ENCODE data around the gene NAT8L.

Gene NAT8L

DNA sequence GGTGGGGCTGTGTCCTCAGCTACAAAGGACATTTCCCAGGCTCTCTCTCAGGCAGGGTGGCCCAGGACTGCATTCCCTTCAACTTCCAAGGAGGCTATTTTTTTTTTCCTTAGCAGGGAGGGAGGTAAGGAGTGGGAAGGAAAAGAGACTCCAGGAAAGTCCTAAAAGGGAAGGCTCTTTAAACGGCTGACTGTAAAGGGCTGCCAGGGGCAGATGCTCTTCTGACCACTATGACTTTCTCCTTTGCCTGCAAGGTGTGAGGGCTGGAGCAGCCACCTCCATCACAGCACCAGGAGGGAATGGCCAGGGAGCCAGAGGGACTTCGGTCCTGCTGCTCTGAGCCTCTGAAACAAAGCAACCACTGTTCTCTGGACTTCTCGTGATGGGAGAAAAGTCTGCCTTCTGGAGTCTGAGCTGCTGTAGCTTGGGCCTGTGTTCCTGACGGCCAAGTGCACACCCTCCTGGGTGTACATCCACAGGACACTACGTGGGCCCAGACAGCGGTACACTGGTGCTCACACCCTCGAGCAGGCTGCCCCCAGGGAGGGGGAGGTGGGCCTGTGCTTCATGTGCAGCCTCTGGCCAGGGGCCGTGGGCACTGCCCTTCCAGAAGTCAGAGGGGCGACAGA is 17.9 kb downstream of the NAT8L start:
- DNase-seq: no peak

DNA sequence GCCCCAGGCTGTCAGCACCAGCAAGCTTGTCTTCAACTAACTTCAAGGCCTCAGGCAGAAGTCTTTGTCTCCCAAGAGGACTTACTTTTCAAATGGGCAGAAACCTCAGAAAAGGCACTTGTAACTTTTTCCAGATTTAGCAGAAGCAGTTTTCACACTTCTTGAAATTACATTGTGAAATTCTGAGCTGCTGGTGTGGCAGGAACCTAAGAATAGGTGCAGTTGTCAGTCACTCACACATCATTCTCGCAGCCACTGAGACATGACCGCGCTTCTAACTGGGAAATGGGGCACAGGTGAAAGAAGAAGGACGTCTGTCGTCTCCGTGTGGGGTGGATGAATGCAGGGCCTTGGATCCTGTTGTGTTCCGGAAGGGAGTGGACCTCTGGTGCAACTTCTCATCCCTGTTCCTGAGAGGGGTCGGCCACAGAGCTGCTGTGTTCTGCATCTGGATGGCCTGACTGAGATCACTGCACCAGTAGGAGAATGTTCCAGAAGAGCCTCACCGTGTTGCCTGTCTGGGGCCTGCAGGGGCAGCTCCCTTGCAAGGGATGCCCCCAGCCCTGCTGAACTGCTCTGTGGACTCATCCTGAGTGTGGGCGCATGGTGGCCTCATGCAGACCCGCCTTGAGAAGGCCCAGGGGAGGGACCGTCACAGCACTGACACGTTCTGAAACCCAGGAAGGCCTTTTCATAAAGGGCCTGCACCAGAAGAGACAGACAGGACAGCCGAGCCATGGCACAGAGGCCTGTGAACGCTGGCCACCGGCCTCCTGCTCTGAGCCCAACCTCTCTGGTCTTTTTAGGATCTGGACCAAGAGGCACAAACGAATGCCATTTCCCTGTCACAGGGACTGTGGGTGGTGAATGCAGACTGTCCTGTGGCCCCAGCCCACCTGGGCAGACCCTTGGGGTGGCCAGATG is 18.7 kb downstream of the NAT8L start:
- DNase-seq: no peak

DNA sequence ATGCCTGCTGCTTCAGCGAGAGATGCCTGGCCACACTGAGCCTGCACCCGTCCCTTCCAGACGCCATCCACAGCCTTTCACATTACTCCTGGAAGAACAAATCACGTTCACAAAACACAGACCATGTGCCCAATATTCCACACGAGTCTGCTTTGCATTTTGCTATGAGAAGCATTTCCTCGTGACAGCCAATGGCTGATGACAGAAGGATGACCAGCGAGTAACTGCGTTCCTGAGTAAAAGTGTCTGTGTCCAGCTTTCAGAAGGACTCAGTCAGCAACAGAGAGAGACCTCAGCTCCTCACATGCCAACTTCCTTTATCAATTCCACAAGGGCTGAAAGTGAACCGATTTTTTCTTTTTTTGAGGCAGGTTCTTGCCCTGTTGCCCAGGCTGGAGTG is 19.5 kb downstream of the NAT8L start:
- DNase-seq: no peak

DNA sequence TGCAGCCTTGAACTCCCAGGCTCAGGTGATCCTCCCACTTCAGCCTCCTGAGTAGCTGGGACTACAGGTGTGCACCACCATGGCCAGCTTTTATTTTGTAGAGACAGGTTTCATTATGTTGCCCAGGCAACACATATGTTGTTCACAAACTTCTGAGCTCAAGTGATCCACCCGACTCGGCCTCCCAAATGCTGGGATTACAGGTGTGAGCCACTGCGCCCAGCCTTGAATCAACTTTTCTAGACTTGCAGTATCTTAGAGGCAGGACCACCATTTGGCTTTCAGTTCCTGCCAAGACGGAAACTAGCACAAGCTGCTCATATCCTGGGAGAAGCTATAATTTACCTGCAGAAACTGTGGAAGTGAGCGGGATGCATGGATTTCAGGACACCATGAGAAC is 19.9 kb downstream of the NAT8L start:
- DNase-seq: no peak

DNA sequence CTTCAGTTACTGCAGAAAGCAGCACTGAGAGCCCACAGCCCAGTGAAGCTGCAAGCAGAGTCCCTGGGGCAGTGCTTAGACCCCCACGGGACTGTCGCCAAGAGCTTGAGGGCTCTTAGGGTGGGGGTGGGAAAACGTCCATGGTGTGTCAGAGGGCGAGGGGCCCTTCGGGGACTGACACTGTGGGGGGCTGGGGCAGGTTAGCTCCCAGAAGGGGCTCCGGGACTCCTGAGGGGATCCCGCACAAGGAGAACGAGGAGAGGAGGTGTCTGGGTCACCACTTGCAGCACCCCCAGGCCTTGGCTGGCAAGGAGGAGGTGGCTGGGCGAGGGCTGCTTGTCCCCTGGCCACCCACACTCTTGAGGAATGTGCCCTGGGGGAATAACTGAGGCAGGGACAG is 20.8 kb downstream of the NAT8L start:
- DNase-seq: no peak

DNA sequence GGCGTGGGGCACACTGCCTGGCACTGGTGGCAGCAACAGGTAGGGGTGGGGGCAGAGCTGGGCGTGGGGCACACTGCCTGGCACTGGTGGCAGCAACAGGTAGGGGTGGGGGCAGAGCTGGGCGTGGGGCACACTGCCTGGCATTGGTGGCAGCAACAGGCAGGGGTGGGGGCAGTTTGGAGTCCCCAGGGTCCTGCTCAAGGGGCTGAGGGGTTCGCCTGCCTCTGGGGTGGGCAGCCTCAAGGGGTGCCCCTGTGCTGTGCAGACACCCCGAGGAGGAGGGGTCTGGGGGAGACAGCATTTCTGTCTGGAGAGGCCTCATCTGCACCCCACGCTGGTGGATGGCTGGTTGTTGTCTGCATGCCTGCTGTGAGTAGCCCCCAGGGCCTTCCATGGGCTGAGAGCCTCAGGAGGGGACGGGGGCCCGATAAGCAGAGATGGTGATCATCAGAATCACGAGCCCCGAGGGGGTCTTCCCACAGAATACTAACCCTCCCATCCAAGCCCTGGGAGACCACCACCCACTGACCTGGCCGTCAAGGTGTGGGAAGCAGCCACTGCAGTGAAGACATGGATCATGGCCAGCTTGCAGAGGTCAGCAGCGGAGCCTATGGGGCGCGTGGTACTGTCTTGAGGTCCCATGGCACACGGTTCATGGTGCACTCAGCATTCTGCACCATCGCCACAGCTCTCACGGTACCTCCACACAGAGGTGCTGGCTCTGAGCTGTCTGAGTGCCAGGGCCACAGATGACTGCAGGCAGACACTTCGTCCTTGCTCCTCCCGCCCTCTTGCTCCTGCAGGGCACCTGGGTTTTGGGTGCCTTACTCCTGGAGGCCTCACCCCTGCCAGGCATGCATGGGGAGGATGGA is 21.5 kb downstream of the NAT8L start:
- DNase-seq: no peak

DNA sequence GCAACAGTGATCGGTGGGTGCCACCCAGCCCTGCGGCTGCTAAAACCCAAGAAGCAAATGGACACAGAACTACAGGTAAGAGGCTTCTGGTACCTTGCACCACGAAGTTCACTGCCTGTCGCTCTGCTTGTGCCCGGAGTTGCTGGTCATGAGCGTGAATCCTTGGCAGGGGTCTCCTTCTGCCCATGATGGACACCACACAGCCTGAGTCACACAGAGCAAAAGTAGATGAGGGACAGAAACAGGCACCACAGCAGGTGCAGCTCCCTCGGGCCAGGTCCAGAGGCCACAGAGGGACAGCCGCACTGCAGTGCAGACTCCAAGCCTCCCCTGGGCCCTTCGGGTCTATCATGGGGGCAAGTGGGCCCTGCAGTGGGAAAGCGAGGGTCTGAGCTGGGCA is 22.4 kb downstream of the NAT8L start:
- no peak for DNase-seq

DNA sequence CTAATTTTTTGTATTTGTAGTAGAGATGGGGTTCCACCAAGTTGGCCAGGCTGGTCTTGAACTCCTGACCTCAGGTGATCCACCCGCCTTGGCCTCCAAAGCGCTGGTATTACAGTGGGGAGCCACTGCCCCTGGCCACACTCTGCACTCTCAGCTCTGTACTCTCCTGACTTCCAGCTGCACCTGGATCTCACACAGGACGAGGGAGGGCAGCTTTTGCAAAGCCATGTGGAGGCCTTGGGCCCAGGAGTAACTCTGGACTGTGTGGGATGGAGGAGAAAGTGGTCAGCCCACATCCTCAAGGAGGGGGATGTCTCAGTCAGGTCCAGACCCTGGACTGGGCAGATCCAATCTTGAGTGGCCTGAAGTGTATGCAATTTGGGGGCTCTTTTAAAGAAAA is 23.0 kb downstream of the NAT8L start:
- DNase-seq: no peak

DNA sequence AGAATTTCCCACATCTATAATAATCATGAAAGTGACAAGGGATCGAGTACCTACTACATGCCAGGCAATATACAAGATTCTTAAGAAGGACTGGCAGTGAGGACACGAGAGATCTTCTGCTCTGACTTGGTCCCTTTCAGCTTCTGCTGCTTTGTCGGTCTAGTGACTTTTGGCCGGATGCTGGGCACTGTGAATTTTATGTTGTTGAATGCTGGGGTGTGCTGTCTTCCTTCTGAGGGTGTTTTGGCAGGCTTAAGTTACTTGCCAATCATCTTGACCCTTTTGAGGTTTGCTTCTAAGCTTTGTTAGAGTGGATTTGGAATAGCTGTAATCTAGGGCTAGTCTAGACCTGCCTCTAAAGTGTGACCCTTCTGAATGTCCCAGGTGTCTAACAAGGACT is 23.5 kb downstream of the NAT8L start:
- DNase-seq: no peak

DNA sequence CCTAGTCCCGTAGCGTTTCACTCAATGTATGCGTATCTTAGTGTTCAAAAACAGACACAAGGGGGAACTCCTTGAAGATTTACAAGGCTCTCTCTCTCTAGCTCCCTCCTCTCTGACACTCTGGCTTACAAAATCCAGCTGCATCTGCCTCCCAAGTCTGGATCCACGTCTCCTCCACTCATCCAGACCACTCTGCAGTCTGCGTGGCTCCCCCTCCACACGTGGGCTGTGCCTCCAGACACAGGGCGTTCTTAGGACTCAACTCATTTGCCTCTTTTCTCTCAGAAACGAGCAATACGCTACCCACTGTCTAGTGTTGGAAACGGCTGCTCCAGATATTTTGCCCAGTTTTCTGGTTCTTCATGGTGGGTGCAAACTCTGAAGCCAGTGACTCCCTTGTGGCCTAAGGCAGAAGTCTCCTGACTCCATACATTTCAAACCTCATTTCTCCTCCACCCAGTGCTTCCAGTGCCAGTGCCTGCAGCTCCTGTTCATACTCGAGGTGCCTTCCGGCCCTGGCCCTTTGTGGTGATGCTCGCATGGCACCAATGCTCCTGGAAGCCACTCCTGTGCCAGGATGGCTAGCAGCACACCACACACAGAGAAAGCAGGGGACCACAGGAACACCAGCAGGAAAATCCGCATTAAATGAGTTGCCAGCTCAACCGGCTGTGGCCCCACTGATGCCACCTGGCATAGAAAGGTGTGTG is 24.1 kb downstream of the NAT8L start:
- no peak for DNase-seq

DNA sequence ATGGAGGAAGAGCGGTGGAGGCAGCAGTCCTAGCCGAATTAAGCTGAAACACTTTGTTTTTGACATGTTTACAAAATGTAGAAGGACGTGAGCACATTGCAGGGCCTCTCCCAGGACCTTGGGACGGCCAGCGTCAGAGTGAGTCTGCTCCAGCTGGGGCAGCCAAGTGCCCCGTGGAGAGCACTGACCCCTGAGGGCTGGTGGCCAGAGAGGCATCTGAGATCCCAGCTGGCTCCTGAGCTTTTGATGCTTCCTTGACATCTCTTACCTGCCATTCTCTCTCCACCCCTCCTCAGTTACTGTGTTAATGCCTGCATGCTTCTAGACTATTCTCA is 24.7 kb downstream of the NAT8L start:
- no peak for DNase-seq

DNA sequence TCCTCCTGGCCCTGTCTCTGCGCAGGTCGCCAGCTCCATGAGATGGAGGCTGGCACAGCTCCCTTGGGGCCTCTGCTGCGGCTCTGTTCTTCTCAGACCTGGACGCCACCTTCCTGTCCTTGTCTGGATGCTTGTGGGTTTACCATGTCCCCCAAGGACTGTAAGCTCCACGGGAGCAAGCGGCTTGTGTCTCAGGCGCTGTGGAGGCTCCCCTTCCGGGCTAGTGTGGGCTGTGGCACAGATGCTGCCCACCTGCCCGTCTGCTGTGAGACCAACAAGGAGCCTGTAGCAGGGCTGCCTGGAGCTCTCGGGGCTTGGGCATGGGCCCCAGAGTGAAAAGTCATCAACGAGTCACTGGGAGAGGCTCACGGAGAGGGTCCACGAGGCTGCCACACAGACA is 25.2 kb downstream of the NAT8L start:
- no peak for DNase-seq

DNA sequence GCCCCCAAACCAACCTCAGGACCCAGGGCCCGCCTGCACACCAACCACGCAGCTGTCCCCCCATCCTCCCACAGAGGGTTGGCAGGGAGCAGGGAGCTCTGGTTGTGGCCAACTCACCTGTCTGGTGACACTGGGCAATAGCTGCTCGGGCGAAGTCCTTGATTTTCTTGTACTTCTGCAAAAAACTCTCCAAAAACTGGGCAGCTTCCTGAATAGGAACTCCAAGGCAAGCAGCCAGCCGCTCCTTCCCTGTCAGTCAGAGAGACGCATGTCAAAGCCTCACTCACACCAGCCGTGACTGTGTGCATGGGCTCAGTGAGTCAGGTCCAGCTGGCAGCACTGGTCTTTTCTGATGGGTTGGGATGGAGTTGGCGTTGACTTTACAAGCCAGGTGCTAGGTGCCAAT is 26.4 kb downstream of the NAT8L start:
- no peak for DNase-seq

DNA sequence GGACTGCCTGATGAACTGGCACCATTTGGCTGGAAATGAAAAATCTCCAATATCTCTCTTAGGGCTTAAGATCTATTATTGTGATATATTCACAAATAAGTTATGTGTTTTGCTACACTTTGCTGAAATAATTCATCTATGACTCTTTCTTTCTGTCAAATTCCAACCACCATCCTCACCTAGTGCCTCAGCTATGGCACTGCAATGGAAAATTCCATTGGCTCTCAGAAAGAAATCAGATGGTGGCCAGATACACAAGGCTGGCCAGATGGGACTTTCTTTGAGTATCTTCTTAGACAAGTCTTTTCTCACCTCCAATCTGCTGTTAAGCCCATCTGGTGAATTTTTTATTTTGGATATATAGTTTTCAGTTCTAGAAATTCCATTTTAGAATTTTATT is 28.0 kb downstream of the NAT8L start:
- no peak for DNase-seq

DNA sequence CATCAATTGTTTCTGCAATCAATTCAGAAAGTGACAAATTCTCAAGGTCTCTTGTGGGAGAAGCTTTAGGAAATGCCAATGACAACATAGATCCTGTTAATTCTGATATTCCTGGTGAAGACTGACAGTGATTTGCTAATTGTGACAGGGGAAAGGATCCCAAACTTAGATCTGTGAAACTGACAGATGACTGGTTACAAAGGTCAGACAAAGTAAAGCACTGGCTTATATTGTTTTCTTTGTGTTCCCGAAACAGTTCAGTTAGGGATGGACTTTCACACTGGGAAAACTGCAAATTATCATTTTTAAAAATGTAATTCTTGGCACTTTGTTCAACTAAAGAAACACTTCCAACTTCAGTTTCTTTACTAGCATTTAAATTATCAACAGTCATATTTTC is 30.1 kb downstream of the NAT8L start:
- no peak for DNase-seq

DNA sequence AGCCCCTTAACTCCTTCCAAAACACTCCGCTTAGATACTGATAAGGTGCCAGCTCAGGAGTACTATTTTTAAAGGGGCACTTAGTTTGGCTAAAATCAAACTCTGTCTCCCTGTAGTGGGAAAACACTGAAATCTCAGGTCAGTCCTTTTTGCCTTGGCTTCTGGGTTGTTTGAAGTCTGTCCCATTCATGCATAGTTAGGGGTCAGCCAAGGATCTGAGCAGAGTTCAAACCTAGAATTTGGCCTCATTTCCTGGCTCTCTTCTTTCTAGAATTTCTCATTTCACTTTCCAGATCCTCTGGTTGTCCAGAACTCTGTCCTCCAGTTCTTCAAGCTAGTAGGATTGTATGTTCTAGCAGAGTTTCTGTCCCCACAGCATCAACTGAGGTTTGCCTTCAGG is 31.5 kb downstream of the NAT8L start:
- no peak for DNase-seq

DNA sequence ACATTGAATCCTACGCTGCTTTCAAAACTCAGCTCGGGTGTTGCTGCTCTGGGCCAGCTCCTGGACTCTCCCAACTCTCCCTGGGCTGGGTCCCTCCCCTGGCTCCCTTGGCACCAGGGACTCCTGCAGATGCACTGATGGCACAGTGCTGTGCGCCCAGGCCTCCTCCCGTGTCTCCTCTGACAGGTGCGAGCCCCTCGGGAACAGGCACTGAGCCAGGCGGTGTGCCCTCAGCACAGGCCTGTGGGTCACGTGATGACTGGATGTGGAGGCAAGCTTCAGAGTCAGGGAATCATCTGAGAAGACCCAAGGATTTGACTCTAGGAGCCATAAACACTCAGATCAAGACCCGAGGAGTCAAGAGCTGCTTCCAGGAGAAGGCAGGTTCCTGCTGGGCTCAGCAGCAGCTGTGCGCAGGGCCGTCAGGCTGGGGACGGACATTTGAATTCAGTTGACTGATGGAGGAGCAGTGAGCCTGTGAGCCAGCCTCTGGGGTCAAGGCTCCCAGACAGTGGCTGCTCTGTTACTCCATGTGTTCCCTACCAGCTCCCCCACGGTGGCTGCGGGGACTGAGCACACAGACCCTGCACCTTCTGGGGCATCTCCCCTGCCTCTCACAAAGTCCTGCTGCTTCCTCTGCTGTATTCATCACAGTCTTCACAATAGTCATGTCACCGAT is 33.0 kb downstream of the NAT8L start:
- DNase-seq: no peak

DNA sequence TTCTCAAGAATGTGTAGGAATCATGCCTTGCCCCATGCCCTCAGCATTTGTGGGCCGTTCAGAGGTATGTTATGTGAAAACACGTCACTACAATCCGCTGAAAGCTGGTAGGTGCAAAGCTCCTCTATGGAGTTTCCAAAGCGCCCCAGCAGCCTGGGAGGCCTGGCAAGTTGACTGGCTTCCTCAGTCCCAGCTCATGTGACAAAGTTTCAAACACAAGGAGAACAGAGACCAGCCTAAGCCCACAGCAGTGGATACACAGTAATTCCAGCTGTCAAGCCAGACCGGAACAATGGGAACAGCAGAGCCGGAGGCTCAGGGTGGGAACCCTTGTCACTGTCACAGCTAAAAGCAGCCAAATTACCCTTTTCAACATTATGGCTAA is 33.5 kb downstream of the NAT8L start:
- no peak for DNase-seq

DNA sequence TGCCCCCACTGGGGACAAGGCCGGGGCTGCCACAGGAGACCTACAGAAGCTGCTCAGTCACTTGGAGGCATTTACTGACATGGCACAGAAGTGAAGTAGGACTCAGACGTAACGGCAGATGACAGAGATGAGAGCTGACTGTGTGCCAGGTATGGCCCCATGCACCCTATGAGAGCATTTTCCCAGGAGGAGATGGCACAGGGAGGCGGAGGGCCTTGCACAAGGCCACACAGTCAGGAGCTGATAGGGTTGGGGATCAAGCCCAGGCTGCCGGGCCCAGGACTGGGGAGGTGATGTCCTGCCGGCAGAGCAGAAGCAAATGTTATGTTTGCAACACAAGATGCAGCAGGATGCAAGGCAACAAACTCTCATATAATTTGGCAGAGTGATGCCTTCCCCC is 34.1 kb downstream of the NAT8L start:
- DNase-seq: no peak

DNA sequence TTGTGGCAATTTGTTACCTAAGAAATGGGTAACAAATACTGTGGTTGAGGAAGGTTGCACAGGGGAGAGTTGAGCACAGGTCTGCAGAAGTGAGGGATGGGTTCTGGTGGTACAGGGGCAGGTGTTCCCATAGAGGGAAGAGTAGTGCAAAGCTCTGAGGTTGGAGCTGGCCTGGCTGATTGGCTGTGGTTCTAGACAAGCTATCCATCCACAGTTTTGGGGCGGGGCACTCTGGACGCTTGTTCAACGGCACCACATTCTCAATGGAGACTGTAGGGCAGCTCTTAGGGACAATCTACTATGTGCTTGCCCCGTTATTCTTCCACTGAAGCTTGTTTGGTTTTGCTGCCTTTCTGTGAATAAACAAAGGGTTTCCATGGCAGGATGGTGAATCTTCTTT is 35.4 kb downstream of the NAT8L start:
- no peak for DNase-seq

DNA sequence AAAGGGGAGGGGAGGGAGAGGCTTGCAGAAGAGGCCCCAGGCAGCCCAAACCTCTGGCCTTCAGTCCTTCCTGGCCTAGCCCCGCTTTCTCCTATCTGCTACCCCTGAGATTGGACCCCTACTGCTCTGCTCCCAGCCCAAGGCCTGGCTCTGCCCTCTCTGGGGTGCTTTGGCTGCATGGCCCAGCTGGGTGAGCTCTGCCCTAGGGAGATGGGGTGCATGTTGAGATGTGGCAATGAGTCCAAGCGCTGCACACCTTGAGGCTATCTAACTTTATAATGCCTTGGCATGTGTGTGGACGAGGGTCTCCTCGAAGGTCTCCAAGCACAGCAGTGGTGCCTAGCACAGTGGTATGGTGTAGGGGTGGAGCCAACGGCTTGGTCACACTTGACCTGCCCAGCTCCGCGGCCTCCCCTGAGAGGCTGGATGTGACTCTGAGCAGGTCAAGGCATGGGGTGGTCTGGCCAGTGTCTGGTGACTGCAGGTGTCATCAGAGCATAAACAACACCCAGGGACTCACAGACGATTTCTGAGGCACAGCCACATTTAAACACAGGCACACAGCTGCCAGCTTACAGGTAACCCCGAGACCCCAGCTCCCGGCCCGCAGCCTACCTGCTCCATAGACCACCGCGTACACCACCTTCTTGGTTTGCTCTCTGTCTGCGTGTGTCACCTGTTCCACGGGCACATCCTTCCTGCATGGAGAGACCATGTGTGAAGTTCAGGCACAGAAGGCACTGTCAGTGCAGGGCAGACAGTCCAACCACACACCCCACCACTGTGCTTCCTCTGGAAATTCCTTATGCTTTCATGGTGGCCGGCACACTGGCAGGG is 36.3 kb downstream of the NAT8L start:
- no peak for DNase-seq

All from CD4-positive, alpha-beta T cell treated with Interleukin-12 subunit alpha and Interleukin-12 subunit beta, for 1 hour (primary cell).